Mesendoderm (in vitro differentiated cells): Measurements from ENCODE around the gene BACH1.

Source experiments
- DNase-seq: peaks from one replicate; pipeline ENCODE4 v3.0.0; 2013
- H2AK5ac ChIP-seq: 2 replicates; pipeline ENCODE4 v1.6.1; 2013; ENCODE audit warnings: low read length, inconsistent platforms
- H2BK120ac ChIP-seq: 2 replicates; pipeline ENCODE4 v1.6.1; 2013; ENCODE audit warnings: low read depth, mild to moderate bottlenecking, low read length, moderate library complexity, mixed read lengths
- H2BK15ac ChIP-seq: replicated peaks from 2 replicates; pipeline ENCODE4 v1.6.1; 2013; ENCODE audit warnings: low read depth, mild to moderate bottlenecking, moderate library complexity
- H2BK5ac ChIP-seq: 2 replicates; pipeline ENCODE4 v1.6.1; 2013; ENCODE audit warnings: low read length, inconsistent platforms
- H3K18ac ChIP-seq: 2 replicates; pipeline ENCODE4 v1.6.1; 2013; ENCODE audit warnings: mild to moderate bottlenecking, low read length, mixed read lengths
- H3K23ac ChIP-seq: one replicate; pipeline ENCODE4 v1.6.1; 2013; ENCODE audit warnings: low read length
- H3K27ac ChIP-seq: 2 replicates; pipeline ENCODE4 v1.5.1; 2013; ENCODE audit warnings: low read depth, mild to moderate bottlenecking, inconsistent platforms, low read length, moderate library complexity
- H3K27me3 ChIP-seq: 2 replicates; pipeline ENCODE4 v1.6.1; 2013; ENCODE audit warnings: low read length, control low read depth, mild to moderate bottlenecking, inconsistent platforms; ENCODE audit not compliant: insufficient read depth, poor library complexity
- H3K36me3 ChIP-seq: 2 replicates; pipeline ENCODE4 v1.6.1; 2013; ENCODE audit warnings: low read length, inconsistent platforms; ENCODE audit not compliant: control insufficient read depth, insufficient read depth
- H3K4ac ChIP-seq: one replicate; pipeline ENCODE4 v1.6.1; 2013; ENCODE audit warnings: low read depth, mild to moderate bottlenecking, low read length, moderate library complexity
- H3K4me1 ChIP-seq: 2 replicates; pipeline ENCODE4 v1.6.1; 2013; ENCODE audit warnings: low read depth, low read length, inconsistent platforms; ENCODE audit not compliant: control insufficient read depth
- H3K4me2 ChIP-seq: 2 replicates; pipeline ENCODE4 v1.6.1; 2013; ENCODE audit warnings: low read length
- H3K4me3 ChIP-seq: 2 replicates; pipeline ENCODE4 v1.5.1; 2013; ENCODE audit warnings: mild to moderate bottlenecking, low read length
- H3K56ac ChIP-seq: one replicate; pipeline ENCODE4 v1.6.1; 2013; ENCODE audit warnings: low read length
- H3K79me1 ChIP-seq: 2 replicates; pipeline ENCODE4 v1.6.1; 2013; ENCODE audit warnings: low read length, inconsistent platforms
- H3K79me2 ChIP-seq: 2 replicates; pipeline ENCODE4 v1.6.1; 2013; ENCODE audit warnings: mild to moderate bottlenecking, low read length; ENCODE audit not compliant: control insufficient read depth, insufficient read depth
- H3K9ac ChIP-seq: 2 replicates; pipeline ENCODE4 v1.6.1; 2013; ENCODE audit warnings: low read length, inconsistent platforms
- H4K5ac ChIP-seq: one replicate; pipeline ENCODE4 v1.6.1; 2013; ENCODE audit warnings: low read length
- H4K8ac ChIP-seq: one replicate; pipeline ENCODE4 v1.6.1; 2013; ENCODE audit warnings: low read depth, mild to moderate bottlenecking, control low read depth, low read length, moderate library complexity
- WGBS: extraction: QIAGEN DNeasy Blood & Tissue Kit; methylation state at CpG from one replicate; pipeline ENCODE4 v1.1.7; 2013; ENCODE audit warnings: low lambda C conversion rate, missing lambda C conversion rate; ENCODE audit not compliant: insufficient coverage; ENCODE audit errors: extremely low coverage; 5-methylcytosine and 5-hydroxymethylcytosine counted together

The BACH1 gene

DNA sequence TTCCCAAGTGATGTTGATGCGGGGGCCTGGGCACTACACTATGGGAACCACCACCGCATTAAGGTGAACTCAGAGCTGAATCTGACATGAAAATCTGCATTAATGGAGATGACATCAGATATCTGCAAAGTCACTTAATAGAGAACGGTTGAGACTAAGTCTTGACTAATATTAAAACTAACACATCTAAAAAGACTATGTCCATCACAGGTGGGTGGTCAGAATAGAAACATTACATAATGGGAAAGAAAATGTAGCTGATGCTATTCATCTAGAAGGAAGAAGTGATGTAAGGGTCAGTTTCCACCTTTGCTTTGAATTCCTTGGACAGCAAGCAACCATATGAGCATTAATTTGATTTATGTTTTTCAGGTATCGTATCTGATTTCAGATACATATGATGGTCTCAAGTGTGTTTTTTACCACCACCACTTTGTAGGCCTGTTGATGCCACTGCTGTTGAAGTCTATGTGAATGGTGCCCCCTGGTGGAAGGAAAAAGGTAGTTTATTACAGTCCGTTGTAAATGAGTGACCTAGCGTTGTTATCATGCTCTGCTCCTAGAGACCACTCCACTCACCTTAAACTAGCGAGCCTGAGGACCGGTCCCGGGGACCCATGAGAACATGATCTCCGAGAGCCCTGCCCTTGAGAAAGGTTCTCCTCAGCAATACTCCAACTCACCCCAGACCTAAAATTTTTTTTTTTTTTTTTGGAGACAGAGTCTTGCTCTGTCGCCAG lies 73.5 kb downstream of the BACH1 start:
- Histone ChIP-seq H4K5ac (no peak overlapping the region), H3K9ac (no peak overlapping the region), H3K36me3 (no peaks in the 10 kb centered on the region), H3K4me2 (no peak overlapping the region), H3K23ac (no peak overlapping the region), H3K27ac (no peak overlapping the region), H2BK120ac (no peak overlapping the region), H3K4me3 (no peak overlapping the region), H2AK5ac (no peak overlapping the region), H3K56ac (no peak overlapping the region), H3K4ac (no peak overlapping the region), H2BK5ac (no peak overlapping the region), H3K79me2 (no peaks in the 10 kb centered on the region), H3K79me1 (no peaks in the 10 kb centered on the region), H4K8ac (no peak overlapping the region), H2BK15ac (no peak overlapping the region), H3K27me3 (no peaks in the 10 kb centered on the region), H3K4me1 (peaks cover 3% of the 10 kb centered on the region), H3K18ac (no peak overlapping the region)
- DNase-seq, result peak; percentile 87
- WGBS, result no CpG with 5 or more reads among the region's 11 CpGs

GRCh38 chr21:29374481-29374880 lies 75.8 kb downstream of the BACH1 start:
- Histone ChIP-seq H3K18ac (no peak overlapping the region), H2BK15ac (no peak overlapping the region), H4K8ac (no peak overlapping the region), H3K4me2 (no peak overlapping the region), H3K4me3 (no peak overlapping the region), H3K79me2 (no peaks in the 10 kb centered on the region), H3K36me3 (no peaks in the 10 kb centered on the region), H3K4ac (no peak overlapping the region), H3K23ac (no peak overlapping the region), H3K9ac (no peak overlapping the region), H3K56ac (no peak overlapping the region), H2AK5ac (no peak overlapping the region), H3K79me1 (no peaks in the 10 kb centered on the region), H3K27ac (no peak overlapping the region), H2BK120ac (no peak overlapping the region), H2BK5ac (no peak overlapping the region), H4K5ac (no peak overlapping the region), H3K4me1 (peaks cover 3% of the 10 kb centered on the region), H3K27me3 (no peaks in the 10 kb centered on the region)
- no CpG with 5 or more reads among the region's 1 CpG for WGBS
- no peak for DNase-seq

DNA sequence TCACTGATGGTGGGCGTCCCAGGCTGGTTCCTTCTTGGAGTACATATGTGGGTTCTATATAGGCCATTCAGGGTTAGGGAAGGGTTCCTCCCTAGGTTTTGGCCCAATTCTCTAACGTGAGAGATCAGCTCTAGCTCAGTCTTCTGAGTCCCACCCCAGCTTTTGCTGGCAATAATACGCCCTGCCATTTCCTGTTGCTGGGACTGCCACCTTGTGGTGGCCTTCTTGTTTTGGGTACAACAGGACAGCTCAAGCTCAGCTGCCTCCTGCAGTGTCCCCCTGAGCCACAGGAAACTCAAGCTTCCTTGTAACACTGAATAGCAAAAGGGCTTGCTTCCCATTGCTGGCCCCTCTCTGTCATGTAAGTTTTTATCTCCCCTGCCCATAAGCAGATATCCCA lies 77.8 kb downstream of the BACH1 start:
- WGBS, result no CpG with 5 or more reads among the region's 3 CpGs
- Histone ChIP-seq H3K4ac (no peak overlapping the region), H2BK5ac (no peak overlapping the region), H3K27me3 (no peaks in the 10 kb centered on the region), H3K4me3 (no peak overlapping the region), H3K4me2 (no peak overlapping the region), H2AK5ac (no peak overlapping the region), H2BK15ac (no peak overlapping the region), H3K79me1 (no peaks in the 10 kb centered on the region), H3K4me1 (peaks cover 3% of the 10 kb centered on the region), H3K23ac (no peak overlapping the region), H3K79me2 (no peaks in the 10 kb centered on the region), H3K36me3 (no peaks in the 10 kb centered on the region), H2BK120ac (no peak overlapping the region), H4K8ac (no peak overlapping the region), H4K5ac (no peak overlapping the region), H3K9ac (no peak overlapping the region), H3K18ac (no peak overlapping the region), H3K56ac (no peak overlapping the region), H3K27ac (no peak overlapping the region)
- peak; percentile 89 for DNase-seq

DNA sequence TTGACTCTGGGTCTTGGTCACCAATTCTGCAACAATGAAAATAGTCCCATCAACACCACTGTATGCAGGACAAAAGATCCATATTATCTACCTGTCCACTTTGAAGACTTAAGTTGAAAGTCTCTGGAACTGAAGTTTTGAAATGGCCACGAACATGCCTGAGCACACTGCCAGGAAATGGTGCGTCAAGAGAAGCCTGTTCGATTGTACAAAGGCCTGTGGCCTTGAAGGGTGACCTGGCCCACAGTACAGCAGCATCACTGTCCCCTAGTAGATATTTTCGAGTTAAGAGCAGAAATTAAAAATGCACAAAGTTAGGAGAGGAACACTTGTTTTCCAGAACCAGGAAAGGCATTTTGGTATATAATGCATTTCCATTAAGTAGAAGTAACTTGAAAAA lies 78.5 kb downstream of the BACH1 start:
- no peak overlapping the region for H4K5ac ChIP-seq
- no peaks in the 10 kb centered on the region for H3K79me2 ChIP-seq
- no peak overlapping the region for H3K4me2 ChIP-seq
- H3K56ac ChIP-seq, result peak overlapping the region; percentile 31
- H3K18ac ChIP-seq, result no peak overlapping the region
- no peaks in the 10 kb centered on the region for H3K27me3 ChIP-seq
- H3K9ac ChIP-seq, result no peak overlapping the region
- H3K4ac ChIP-seq, result no peak overlapping the region
- no peaks in the 10 kb centered on the region for H3K79me1 ChIP-seq
- no peak overlapping the region for H4K8ac ChIP-seq
- H2BK5ac ChIP-seq, result no peak overlapping the region
- no peak overlapping the region for H2BK15ac ChIP-seq
- H3K23ac ChIP-seq, result no peak overlapping the region
- H3K4me1 ChIP-seq, result peaks cover 3% of the 10 kb centered on the region
- H3K36me3 ChIP-seq, result no peaks in the 10 kb centered on the region
- no peak overlapping the region for H3K4me3 ChIP-seq
- no peak overlapping the region for H2AK5ac ChIP-seq
- H2BK120ac ChIP-seq, result no peak overlapping the region
- H3K27ac ChIP-seq, result no peak overlapping the region
- no CpG with 5 or more reads among the region's 4 CpGs for WGBS
- no peak for DNase-seq

DNA sequence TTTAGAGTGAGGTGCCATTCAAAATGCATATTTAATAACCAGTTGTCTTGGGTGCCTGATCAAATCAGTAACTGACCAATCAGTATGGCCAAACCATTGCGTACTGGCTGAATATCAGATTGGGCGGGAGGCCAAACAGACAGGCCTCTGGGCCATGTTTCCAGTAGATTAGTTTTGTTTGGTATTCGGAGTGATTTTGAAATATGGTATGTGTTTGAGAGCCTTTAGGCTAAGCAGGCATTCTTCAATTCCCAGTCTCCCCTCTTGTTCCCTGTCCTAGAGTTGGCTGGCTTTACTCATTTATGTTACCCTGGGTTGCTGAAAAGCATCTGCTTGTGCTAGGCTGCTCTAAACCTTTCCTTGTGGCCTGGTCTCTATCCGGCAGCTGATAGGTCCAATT lies 80.1 kb downstream of the BACH1 start:
- H4K8ac ChIP-seq, result no peak overlapping the region
- no peak overlapping the region for H2BK120ac ChIP-seq
- H2BK15ac ChIP-seq, result no peak overlapping the region
- no peaks in the 10 kb centered on the region for H3K36me3 ChIP-seq
- no peak overlapping the region for H4K5ac ChIP-seq
- H3K4me3 ChIP-seq, result no peak overlapping the region
- H3K4ac ChIP-seq, result no peak overlapping the region
- peaks cover 3% of the 10 kb centered on the region for H3K4me1 ChIP-seq
- no peaks in the 10 kb centered on the region for H3K27me3 ChIP-seq
- H3K79me1 ChIP-seq, result no peaks in the 10 kb centered on the region
- no peak overlapping the region for H3K27ac ChIP-seq
- H3K4me2 ChIP-seq, result no peak overlapping the region
- H3K23ac ChIP-seq, result no peak overlapping the region
- no peak overlapping the region for H2BK5ac ChIP-seq
- H3K56ac ChIP-seq, result no peak overlapping the region
- no peak for DNase-seq
- no CpG with 5 or more reads among the region's 4 CpGs for WGBS
- no peak overlapping the region for H2AK5ac ChIP-seq
- no peak overlapping the region for H3K18ac ChIP-seq
- no peak overlapping the region for H3K9ac ChIP-seq
- H3K79me2 ChIP-seq, result no peaks in the 10 kb centered on the region

DNA sequence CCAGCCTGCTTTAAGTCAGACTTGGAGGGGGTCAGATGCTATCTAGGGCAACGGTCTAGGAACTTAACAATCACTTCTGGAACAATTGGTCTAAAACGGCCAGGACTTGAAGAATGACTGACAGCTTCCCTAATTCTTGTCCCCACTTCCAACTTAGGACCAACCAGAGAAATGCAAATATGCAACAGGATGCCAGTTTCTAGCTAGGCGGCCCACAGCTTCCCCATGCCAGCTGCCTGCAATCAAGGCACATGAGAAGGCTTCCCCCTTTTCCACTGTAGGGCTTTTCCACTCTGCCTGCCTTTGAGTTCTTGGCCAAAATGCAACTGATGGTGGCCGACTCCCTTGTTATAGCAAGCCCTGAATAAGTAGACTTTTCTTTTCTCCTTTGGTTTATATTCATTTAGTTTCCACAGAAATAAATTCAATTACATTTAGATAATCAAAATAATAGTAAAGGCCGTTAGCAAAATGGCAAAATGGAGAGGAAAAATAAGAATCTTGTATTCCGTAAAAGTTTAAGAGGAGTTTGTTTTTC lies 80.9 kb downstream of the BACH1 start:
- no peak overlapping the region for H2BK120ac ChIP-seq
- H2AK5ac ChIP-seq, result no peak overlapping the region
- H3K56ac ChIP-seq, result no peak overlapping the region
- H2BK15ac ChIP-seq, result no peak overlapping the region
- H3K4me2 ChIP-seq, result no peak overlapping the region
- no peak overlapping the region for H2BK5ac ChIP-seq
- WGBS, result no CpG with 5 or more reads among the region's 6 CpGs
- H3K18ac ChIP-seq, result no peak overlapping the region
- no peak for DNase-seq
- H3K23ac ChIP-seq, result no peak overlapping the region
- no peak overlapping the region for H4K5ac ChIP-seq
- H3K4ac ChIP-seq, result no peak overlapping the region
- no peak overlapping the region for H3K27ac ChIP-seq
- no peak overlapping the region for H3K4me3 ChIP-seq
- peaks cover 3% of the 10 kb centered on the region for H3K4me1 ChIP-seq
- H3K79me1 ChIP-seq, result no peaks in the 10 kb centered on the region
- no peaks in the 10 kb centered on the region for H3K79me2 ChIP-seq
- no peak overlapping the region for H3K9ac ChIP-seq
- H4K8ac ChIP-seq, result no peak overlapping the region
- no peaks in the 10 kb centered on the region for H3K27me3 ChIP-seq
- no peaks in the 10 kb centered on the region for H3K36me3 ChIP-seq
